ENCODE results near the gene COPZ2.
"Not testable (repeated sequence)": the region's sequence is repeated elsewhere in the genome, so short reads cannot be mapped to it uniquely, and the experiment has no call there.

The COPZ2 gene

GRCh38 chr17:48027322-48027981 is 10.1 kb downstream of the COPZ2 start:
- no peak for DNase-seq

- peak; percentile 81 for DNase-seq
These were observed 10.9 kb downstream of the COPZ2 start for GRCh38 chr17:48026502-48027321.

- DNase-seq: no peak
These were observed 11.6 kb downstream of the COPZ2 start for GRCh38 chr17:48025904-48026501.

GRCh38 chr17:48025040-48025903 is 12.3 kb downstream of the COPZ2 start:
- DNase-seq: peak; percentile 94

GRCh38 chr17:48024149-48025039 is 13.2 kb downstream of the COPZ2 start:
- DNase-seq: peak; percentile 32

GRCh38 chr17:48023400-48024148 is 14.0 kb downstream of the COPZ2 start:
- DNase-seq: peak; percentile 38

- no peak for DNase-seq
These were observed 14.7 kb downstream of the COPZ2 start for GRCh38 chr17:48022901-48023300.

GRCh38 chr17:48021934-48022333 is 15.7 kb downstream of the COPZ2 start:
- DNase-seq: peak; percentile 23

GRCh38 chr17:48017817-48018158 is 19.8 kb downstream of the COPZ2 start:
- DNase-seq: not testable (repeated sequence)

- no peak for DNase-seq
These were observed 21.5 kb downstream of the COPZ2 start for GRCh38 chr17:48016112-48016511.

- no peak for DNase-seq
These were observed 22.9 kb downstream of the COPZ2 start for GRCh38 chr17:48014595-48015111.

GRCh38 chr17:48013876-48014594 is 23.6 kb downstream of the COPZ2 start:
- DNase-seq: no peak

GRCh38 chr17:48012654-48013053 is 24.9 kb downstream of the COPZ2 start:
- DNase-seq: no peak

- no peak for DNase-seq
These were observed 25.5 kb downstream of the COPZ2 start for GRCh38 chr17:48012151-48012520.

- peak; percentile 72 for DNase-seq
These were observed 26.0 kb downstream of the COPZ2 start for GRCh38 chr17:48011405-48012150.

GRCh38 chr17:48010193-48010592 is 27.4 kb downstream of the COPZ2 start:
- no peak for DNase-seq

GRCh38 chr17:48006936-48007709 is 30.5 kb downstream of the COPZ2 start:
- DNase-seq: peak; percentile 28

- no peak for DNase-seq
These were observed 32.6 kb downstream of the COPZ2 start for GRCh38 chr17:48004983-48005382.

Data from MV-4-11 (cell line).